Measurements from ENCODE around the gene CREBBP.
A peak's percentile ranks its signal among the peaks of the same experiment; 100 is the strongest.

The CREBBP gene

DNA sequence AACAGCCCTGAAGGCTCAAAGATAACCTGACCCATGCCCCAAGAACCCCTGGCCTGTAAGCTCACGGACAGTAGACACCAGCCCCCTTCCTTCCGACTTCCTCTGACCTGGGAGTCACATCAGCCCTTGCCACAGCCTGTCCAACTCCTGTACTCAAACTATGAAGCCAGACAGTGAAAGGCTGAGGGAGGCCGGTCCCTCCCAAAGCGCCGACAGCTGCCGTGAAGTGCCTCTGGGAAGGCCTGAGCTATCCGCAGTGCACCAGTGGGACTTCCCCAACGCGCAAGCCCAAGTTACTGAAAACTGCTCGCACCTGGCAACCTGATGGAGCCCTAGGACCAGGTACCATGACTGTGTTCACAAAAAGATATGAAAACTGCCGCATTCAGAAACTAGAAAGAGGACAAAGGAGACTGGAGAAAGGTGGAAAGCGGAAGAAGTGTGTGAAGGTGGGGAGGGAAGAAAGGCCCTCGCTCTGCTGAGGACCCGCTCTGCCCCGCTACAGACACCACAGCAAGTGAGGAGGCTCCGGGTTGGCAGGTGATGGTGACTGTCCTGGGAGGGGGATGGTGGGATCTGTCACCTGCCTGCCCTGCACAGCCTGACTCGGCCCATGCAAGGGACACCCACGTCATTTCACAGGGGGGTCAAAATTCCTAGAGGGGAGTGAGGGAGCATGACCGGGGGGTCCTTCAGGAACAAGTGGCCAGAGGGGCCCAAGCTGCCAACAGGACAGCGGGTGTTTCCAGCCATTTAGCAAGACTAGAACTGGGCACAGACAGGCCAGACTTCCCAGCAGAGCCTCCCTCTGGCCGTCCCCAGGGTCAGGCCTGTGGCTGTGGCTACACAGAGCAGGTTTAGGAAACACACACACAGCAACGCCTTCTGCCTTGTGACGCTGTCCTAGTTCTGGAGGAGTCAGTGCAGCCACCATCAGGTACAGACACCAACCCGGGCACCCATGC is 150.1 kb downstream of the CREBBP start:
- TF ChIP-seq CREB1 (IDR thresholded peaks at IDR 0.05; ENCODE audit: low read depth) = no peak
- no peak for TF ChIP-seq TCF12 (IDR thresholded peaks at IDR 0.05; ENCODE audit: low read depth)
- TF ChIP-seq FOXM1 (IDR thresholded peaks at IDR 0.05; ENCODE audit: borderline replicate concordance, low read depth) = no peak
- TF ChIP-seq ZBTB7A (IDR thresholded peaks at IDR 0.05; ENCODE audit: low read depth) = no peak
- no peak for TF ChIP-seq EP300 (IDR thresholded peaks at IDR 0.05; ENCODE audit: borderline replicate concordance)
- no peak for TF ChIP-seq NFIC (IDR thresholded peaks at IDR 0.05)
- TF ChIP-seq CEBPB (IDR thresholded peaks at IDR 0.05) = no peak
- no peak for TF ChIP-seq RAD21 (IDR thresholded peaks at IDR 0.05; ENCODE audit: low read depth)
- TF ChIP-seq, protein P1, sequence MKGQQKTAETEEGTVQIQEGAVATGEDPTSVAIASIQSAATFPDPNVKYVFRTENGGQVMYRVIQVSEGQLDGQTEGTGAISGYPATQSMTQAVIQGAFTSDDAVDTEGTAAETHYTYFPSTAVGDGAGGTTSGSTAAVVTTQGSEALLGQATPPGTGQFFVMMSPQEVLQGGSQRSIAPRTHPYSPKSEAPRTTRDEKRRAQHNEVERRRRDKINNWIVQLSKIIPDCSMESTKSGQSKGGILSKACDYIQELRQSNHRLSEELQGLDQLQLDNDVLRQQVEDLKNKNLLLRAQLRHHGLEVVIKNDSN (IDR thresholded peaks at IDR 0.05) = no peak
- no peak for TF ChIP-seq EGR1 (IDR thresholded peaks at IDR 0.05)
- TF ChIP-seq YY1 (IDR thresholded peaks at IDR 0.05; ENCODE audit: low read depth) = no peak
- TF ChIP-seq MAX (IDR thresholded peaks at IDR 0.05) = no peak
- no peak for TF ChIP-seq REST (IDR thresholded peaks at IDR 0.05; ENCODE audit: low read depth)
- TF ChIP-seq TAF1 (IDR thresholded peaks at IDR 0.05; ENCODE audit: low read depth) = no peak
- no peak for TF ChIP-seq TEAD4 (IDR thresholded peaks at IDR 0.05)

DNA sequence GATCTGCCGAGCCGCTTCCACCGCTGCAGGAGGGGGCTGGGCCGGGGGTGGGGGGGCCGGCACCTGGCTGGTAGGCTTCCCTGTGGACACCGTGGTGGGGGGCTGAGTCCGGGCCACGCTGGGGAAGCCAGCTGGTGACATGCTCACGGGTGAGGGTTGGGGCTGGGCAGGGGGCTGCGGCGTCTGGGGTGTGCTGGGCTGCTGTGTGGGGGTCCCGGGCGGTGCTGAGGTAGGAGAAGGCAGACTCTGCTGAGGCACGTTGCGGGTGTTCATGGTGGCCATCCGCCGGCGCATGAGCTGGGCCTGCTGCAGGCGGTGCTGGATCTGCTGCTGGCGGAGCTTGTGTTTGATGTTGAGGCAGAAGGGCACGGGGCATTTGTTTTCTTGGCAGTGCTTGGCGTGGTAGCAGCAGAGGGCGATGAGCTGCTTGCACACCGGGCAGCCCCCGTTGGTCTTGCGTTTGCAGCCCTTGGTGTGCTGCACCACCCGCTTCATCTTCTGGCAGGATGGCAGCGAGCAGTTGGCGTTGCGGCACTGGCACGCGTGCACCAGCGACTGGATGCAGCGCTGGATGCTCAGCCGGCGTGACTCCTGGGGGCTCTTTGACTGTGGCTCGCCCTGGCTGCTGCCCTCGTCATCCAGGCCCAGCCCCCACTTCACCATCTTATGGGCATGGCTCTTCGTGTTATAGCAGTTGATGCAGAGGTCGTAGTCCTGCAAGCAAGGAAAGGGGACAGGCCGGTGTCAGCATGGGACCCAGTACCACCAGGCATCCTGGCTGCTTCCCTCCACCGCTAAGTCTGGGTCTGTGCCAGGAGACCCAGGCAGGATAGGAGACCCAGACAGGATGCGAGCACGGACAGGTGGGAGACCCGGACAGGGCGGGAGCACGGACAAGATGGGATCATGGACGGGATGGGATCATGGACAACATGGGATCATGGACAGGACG is 151.1 kb downstream of the CREBBP start:
- TF ChIP-seq CREB1 (IDR thresholded peaks at IDR 0.05; ENCODE audit: low read depth) = no peak
- TF ChIP-seq RAD21 (IDR thresholded peaks at IDR 0.05; ENCODE audit: low read depth) = no peak
- TF ChIP-seq TCF12 (IDR thresholded peaks at IDR 0.05; ENCODE audit: low read depth) = no peak
- no peak for TF ChIP-seq YY1 (IDR thresholded peaks at IDR 0.05; ENCODE audit: low read depth)

DNA sequence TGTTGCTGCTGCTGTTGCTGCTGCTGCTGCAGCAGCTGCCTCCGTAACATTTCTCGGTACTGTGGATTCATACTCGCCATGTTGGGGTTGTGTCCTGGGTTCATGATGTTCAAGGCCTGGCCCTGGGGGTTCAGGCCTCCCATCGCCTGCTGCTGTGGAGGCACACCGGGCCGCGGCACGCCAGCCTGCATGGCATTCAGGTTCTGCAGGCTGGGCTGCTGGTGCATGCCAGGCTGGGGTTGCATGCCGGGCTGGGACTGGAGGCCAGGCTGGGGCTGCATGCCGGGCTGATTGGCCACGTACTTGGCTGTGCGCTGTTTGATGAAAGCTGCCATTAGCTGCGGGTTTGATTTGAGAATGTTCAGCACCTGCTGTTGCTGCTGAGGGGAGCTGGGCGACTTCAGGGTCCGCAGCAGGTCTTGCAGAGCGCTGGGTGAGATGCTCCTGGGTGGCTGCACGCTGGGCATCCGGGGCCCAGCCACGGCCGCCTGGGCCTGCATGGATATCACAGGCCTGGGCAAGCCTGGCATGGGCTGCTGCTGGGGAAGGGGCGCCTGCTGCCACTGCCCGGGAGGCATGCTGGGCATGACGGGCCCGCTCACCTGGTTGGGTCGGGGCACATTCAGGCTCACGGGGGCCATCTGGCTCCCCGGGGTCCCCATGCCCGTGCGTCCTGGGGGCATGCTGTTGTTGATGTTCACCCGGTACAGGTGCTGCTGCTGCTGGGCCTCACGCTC is 151.9 kb downstream of the CREBBP start:
- TF ChIP-seq, protein P1 (IDR thresholded peaks at IDR 0.05) = no peak
- TF ChIP-seq ZBTB7A (IDR thresholded peaks at IDR 0.05; ENCODE audit: low read depth) = no peak
- TF ChIP-seq RAD21 (IDR thresholded peaks at IDR 0.05; ENCODE audit: low read depth) = no peak
- TF ChIP-seq FOXM1 (IDR thresholded peaks at IDR 0.05; ENCODE audit: borderline replicate concordance, low read depth) = no peak
- no peak for TF ChIP-seq CREB1 (IDR thresholded peaks at IDR 0.05; ENCODE audit: low read depth)
- no peak for TF ChIP-seq NFIC (IDR thresholded peaks at IDR 0.05)
- no peak for TF ChIP-seq REST (IDR thresholded peaks at IDR 0.05; ENCODE audit: low read depth)
- TF ChIP-seq TAF1 (IDR thresholded peaks at IDR 0.05; ENCODE audit: low read depth) = no peak
- TF ChIP-seq TEAD4 (IDR thresholded peaks at IDR 0.05) = no peak
- no peak for TF ChIP-seq YY1 (IDR thresholded peaks at IDR 0.05; ENCODE audit: low read depth)
- TF ChIP-seq EP300 (IDR thresholded peaks at IDR 0.05; ENCODE audit: borderline replicate concordance) = no peak
- no peak for TF ChIP-seq EGR1 (IDR thresholded peaks at IDR 0.05)
- no peak for TF ChIP-seq TCF12 (IDR thresholded peaks at IDR 0.05; ENCODE audit: low read depth)
- TF ChIP-seq CEBPB (IDR thresholded peaks at IDR 0.05) = no peak
- TF ChIP-seq MAX (IDR thresholded peaks at IDR 0.05) = no peak

DNA sequence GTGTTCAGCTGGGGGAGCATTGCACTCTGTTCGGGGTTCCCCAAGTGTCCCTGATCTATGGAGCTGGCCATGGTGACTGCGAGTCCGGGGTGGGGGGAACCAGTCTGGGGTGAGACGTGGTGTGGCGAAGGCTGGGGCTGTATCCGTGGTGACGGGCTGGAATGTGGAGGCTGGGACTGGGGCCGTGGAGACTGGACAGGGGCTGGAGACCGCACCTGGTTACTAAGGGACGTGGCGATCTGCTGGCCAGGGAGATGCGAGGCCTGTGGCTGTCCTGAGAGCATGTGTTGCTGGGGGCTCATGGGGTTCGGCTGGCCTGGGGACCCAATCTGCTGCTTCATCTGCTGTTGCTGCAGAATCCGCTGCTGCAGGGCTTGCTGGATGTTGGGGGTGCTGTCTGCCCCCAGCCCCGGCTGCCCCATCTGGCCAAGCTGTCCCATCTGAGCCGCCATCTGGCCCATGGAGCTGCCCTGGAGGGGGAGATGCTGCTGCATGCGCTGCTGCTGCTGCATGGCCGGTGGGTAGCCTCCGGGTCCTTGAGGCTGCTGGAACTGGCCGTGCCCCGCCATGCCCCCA is 152.6 kb downstream of the CREBBP start:
- TF ChIP-seq EGR1 (IDR thresholded peaks at IDR 0.05) = no peak
- 0 out of 2 replicates have a peak, but pooled peaks have one; percentile 27 for TF ChIP-seq REST (IDR thresholded peaks at IDR 0.05; ENCODE audit: low read depth)

All from Ishikawa (cell line).